ENCODE results near the gene SPDYE6.

- TF ChIP-seq CTCF (IDR thresholded peaks at IDR 0.05) (no peak), POLR2A (IDR thresholded peaks at IDR 0.05) (no peak), POLR2AphosphoS5 (IDR thresholded peaks at IDR 0.05) (no peak)
Observed at GRCh38 chr7:102296514-102296913, 59.7 kb downstream of the SPDYE6 start.

Data from breast epithelium (tissue), 3 donors.